Hepatocyte (in vitro differentiated cells): Measurements from ENCODE around the gene TEKT5. TPM values are rescaled to one million over a fixed set of nuclear protein-coding genes. Genes with fewer than 3 reads are reported as not detected.

ENCODE experiments used
- DNase-seq: peaks from one replicate; pipeline ENCODE4 v3.0.0-alpha.2; 2016; ENCODE audit warnings: low spot score
- H2AFZ ChIP-seq: fragments of 200-600 bp; sonication (generic); 2 replicates; pipeline ENCODE4 v1.6.0; 2016; ENCODE audit warnings: antibody characterized with exemption, mild to moderate bottlenecking
- H3K27ac ChIP-seq: fragments of 200-600 bp; sonication (generic); 2 replicates; pipeline ENCODE4 v1.5.1; 2016; ENCODE audit warnings: mild to moderate bottlenecking
- H3K27me3 ChIP-seq: fragments of 200-600 bp; sonication (generic); 2 replicates; pipeline ENCODE4 v1.6.1; 2016
- H3K36me3 ChIP-seq: fragments of 200-600 bp; sonication (generic); replicated peaks from 2 replicates; pipeline ENCODE4 v1.5.1; 2016; ENCODE audit warnings: low read depth; ENCODE audit not compliant: insufficient read depth
- H3K4me1 ChIP-seq: fragments of 200-600 bp; sonication (generic); 2 replicates; pipeline ENCODE4 v1.5.1; 2016; ENCODE audit warnings: mild to moderate bottlenecking, moderate library complexity; ENCODE audit not compliant: insufficient read depth
- H3K4me2 ChIP-seq: fragments of 200-600 bp; sonication (generic); 2 replicates; pipeline ENCODE4 v1.6.0; 2016
- H3K4me3 ChIP-seq: fragments of 200-600 bp; sonication (generic); 2 replicates; pipeline ENCODE4 v1.5.1; 2016; ENCODE audit warnings: mild to moderate bottlenecking
- H3K79me2 ChIP-seq: fragments of 200-600 bp; sonication (generic); 2 replicates; pipeline ENCODE4 v1.6.0; 2017; ENCODE audit warnings: mild to moderate bottlenecking
- H3K9me2 ChIP-seq: fragments of 200-600 bp; sonication (generic); replicated peaks from 2 replicates; pipeline ENCODE4 v1.6.0; 2017; ENCODE audit warnings: mild to moderate bottlenecking; ENCODE audit not compliant: insufficient read depth
- H3K9me3 ChIP-seq: fragments of 200-600 bp; sonication (generic); 2 replicates; pipeline ENCODE4 v1.5.1; 2016; ENCODE audit warnings: low read depth, mild to moderate bottlenecking
- H4K20me1 ChIP-seq: fragments of 200-600 bp; sonication (generic); 2 replicates; pipeline ENCODE4 v1.6.0; 2016; ENCODE audit warnings: mild to moderate bottlenecking; ENCODE audit not compliant: insufficient read depth, poor library complexity, severe bottlenecking
- EZH2 ChIP-seq: fragments of 200-600 bp; sonication (generic); IDR thresholded peaks from 2 replicates; pipeline ENCODE4 v1.6.1; 2016; ENCODE audit warnings: antibody characterized with exemption, mild to moderate bottlenecking, borderline replicate concordance
- EZH2phosphoT487 ChIP-seq: fragments of 200-600 bp; sonication (generic); IDR thresholded peaks from one replicate; pipeline ENCODE4 v1.6.1; 2018; ENCODE audit warnings: antibody characterized with exemption, mild to moderate bottlenecking, low read depth, moderate library complexity; ENCODE audit not compliant: unreplicated experiment, severe bottlenecking
- WGBS: methylation state at CpG from one replicate; pipeline ENCODE4 v1.1.6; 2016; ENCODE audit warnings: low lambda C conversion rate; ENCODE audit errors: missing lambda C conversion rate; 5-methylcytosine and 5-hydroxymethylcytosine counted together
- polyA plus RNA-seq: library from polyadenylated mRNA; unstranded; fragments of >200 nt; fragmentation: Nextera tagmentation; extraction: Ambion mirVana; gene quantifications from 2 replicates; pipeline ENCODE4 v1.2.1, GENCODE V29; 2016
- total RNA-seq: library from RNA; depleted of rRNA; stranded (reverse); fragments of >200 nt; gene quantifications from 2 replicates; pipeline ENCODE4 v1.2.3, GENCODE V29; 2014
- TF ChIP-seq, protein P1 (sequence below): fragments of 200-600 bp; sonication (generic); IDR thresholded peaks from 2 replicates; pipeline ENCODE4 v1.5.1; 2016; ENCODE audit warnings: antibody characterized with exemption, mild to moderate bottlenecking; ENCODE audit not compliant: poor library complexity

TEKT5 gene
- total and polyA plus RNA-seq, 2 experiments from 2014 or later, result not detected

DNA sequence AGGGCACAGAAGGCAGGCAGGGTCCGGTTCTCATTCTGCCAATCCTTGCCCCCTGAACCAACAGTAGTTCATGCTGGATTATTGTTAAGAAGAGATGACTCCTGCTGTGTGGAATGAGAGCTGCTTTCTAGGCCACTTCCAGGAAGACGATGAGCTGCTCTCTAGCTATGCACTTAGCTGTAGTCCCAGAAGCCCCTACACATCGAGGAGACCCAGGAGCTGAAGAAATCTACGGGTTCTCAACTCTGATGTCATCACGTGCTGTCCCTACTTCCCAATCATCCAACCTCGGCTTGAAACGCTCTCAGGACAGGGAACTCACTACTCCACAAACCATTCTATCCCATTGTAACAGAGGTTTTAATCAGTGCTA lies 85.3 kb downstream of the TEKT5 start:
- H3K27me3 ChIP-seq, result no peaks in the 10 kb centered on the region
- no peaks in the 10 kb centered on the region for H3K36me3 ChIP-seq
- no peaks in the 10 kb centered on the region for H3K9me2 ChIP-seq
- WGBS, result 75% methylated on average over 7 of the region's 7 CpGs
- DNase-seq, result no peak
- H3K9me3 ChIP-seq, result no peaks in the 10 kb centered on the region
- H3K27ac ChIP-seq, result no peak overlapping the region
- TF ChIP-seq EZH2 (no peak), EZH2phosphoT487 (no peak)
- TF ChIP-seq, protein P1, sequence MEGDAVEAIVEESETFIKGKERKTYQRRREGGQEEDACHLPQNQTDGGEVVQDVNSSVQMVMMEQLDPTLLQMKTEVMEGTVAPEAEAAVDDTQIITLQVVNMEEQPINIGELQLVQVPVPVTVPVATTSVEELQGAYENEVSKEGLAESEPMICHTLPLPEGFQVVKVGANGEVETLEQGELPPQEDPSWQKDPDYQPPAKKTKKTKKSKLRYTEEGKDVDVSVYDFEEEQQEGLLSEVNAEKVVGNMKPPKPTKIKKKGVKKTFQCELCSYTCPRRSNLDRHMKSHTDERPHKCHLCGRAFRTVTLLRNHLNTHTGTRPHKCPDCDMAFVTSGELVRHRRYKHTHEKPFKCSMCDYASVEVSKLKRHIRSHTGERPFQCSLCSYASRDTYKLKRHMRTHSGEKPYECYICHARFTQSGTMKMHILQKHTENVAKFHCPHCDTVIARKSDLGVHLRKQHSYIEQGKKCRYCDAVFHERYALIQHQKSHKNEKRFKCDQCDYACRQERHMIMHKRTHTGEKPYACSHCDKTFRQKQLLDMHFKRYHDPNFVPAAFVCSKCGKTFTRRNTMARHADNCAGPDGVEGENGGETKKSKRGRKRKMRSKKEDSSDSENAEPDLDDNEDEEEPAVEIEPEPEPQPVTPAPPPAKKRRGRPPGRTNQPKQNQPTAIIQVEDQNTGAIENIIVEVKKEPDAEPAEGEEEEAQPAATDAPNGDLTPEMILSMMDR, result no peak
- no peaks in the 10 kb centered on the region for H3K79me2 ChIP-seq
- H3K4me2 ChIP-seq, result no peak overlapping the region
- no peak overlapping the region for H2AFZ ChIP-seq
- H4K20me1 ChIP-seq, result no peaks in the 10 kb centered on the region
- no peak overlapping the region for H3K4me3 ChIP-seq
- H3K4me1 ChIP-seq, result peaks cover 7% of the 10 kb centered on the region

DNA sequence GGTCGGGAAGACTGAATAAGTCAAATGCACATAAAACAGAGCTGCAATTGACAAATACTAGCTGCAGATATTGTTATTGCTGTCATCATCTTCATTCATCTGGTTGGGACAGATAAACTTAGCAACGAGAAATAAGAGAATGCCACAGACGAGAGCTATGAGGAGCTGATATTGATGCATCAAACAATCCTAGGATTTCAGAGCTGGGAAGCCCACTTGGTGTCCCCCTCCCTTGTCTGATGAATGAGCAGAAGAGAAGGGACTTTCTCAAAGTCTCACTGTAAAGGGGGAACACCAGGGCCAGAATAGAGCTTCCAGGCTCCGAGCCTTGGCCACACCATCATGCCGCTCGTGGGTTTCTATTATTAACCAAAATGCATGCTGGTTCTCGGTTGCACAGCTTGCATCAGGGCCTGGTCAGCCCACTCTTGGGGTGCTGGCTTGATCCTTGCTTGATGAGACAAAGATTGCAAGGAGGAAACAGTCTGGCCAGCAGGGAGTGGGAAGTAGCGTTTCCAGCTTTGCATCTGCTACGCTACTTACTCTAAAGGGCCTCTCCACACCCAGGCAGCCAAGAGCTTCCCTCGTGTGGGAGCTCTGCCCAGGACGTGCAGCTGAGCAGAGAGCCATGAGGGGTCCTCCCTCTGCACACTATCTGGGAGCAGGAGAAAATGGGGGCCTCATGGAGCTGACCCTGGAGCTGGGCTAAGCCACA lies 85.9 kb downstream of the TEKT5 start:
- Histone ChIP-seq H3K79me2 (no peaks in the 10 kb centered on the region), H3K9me3 (no peaks in the 10 kb centered on the region), H3K4me1 (peaks cover 7% of the 10 kb centered on the region), H3K4me3 (no peak overlapping the region), H3K36me3 (no peaks in the 10 kb centered on the region), H4K20me1 (no peaks in the 10 kb centered on the region), H3K27ac (no peak overlapping the region), H3K27me3 (no peaks in the 10 kb centered on the region), H3K9me2 (no peaks in the 10 kb centered on the region), H3K4me2 (no peak overlapping the region), H2AFZ (no peak overlapping the region)
- WGBS, result 81% methylated on average over 11 of the region's 11 CpGs
- TF ChIP-seq EZH2 (no peak), EZH2phosphoT487 (no peak)
- TF ChIP-seq, protein P1, result no peak
- DNase-seq, result no peak

DNA sequence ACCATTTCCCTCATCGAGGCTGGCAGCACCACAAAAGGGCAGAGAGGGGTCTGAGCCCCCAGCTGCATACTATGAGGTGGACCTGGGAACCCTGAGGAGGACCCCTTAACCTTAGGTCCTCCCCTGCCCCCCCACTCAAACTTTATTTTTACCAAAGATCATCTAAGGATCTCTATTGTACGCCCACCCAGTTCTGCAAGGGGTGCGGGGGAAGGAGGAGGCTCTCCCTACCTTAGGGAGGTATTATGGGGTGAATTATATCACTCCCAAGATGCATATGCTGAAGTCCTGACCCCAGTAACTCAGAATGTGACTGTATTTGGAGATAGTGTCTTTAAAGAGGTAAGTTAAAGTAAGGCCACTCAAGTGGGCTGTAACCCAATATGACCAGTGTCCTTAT lies 87.6 kb downstream of the TEKT5 start:
- TF ChIP-seq, protein P1, result no peak
- TF ChIP-seq EZH2 (no peak), EZH2phosphoT487 (no peak)

More for the DNA sequence above, 87.6 kb downstream of the TEKT5 start:
- 88% methylated on average over 3 of the region's 3 CpGs for WGBS
- Histone ChIP-seq H3K4me2 (no peak overlapping the region), H3K4me3 (no peak overlapping the region), H3K4me1 (peaks cover 7% of the 10 kb centered on the region), H3K27me3 (no peaks in the 10 kb centered on the region), H3K36me3 (no peaks in the 10 kb centered on the region), H3K79me2 (no peaks in the 10 kb centered on the region), H3K9me3 (no peaks in the 10 kb centered on the region), H2AFZ (no peak overlapping the region), H4K20me1 (no peaks in the 10 kb centered on the region), H3K9me2 (no peaks in the 10 kb centered on the region), H3K27ac (no peak overlapping the region)
- DNase-seq, result no peak
